Posterior vena cava (tissue), 2 donors: ENCODE results near the gene SMPX. TPM values are rescaled to one million over a fixed set of nuclear protein-coding genes. Genes with fewer than 3 reads are reported as not detected.

Experiments used
- DNase-seq: peaks from one replicate; pipeline ENCODE4 v3.0.0-alpha.2; 2020; ENCODE audit warnings: low spot score
- intact Hi-C, 2 donors: fragments of 100-400 bp; cut with DNase I; formaldehyde crosslinking; loops; one replicate each; pipeline versions ENCODE4 v1.14.1 to v1.14.2; 2022 to 2023
- total RNA-seq, 2 donors: library from RNA; stranded (reverse); fragmentation: NEBNext Ultra II Directional; extraction: Animal tissue kit (Norgen Biotek cat#: 25700); gene quantifications; one replicate each; pipeline ENCODE4 v1.2.1, GENCODE V29; 2021
- donor health status: DM: yes; HTN: yes; CAD: no.
- donor health status: DM: yes; HTN: yes; CAD: no.

Gene SMPX
- total RNA-seq, 2 donors from 2014 or later = not detected

DNA sequence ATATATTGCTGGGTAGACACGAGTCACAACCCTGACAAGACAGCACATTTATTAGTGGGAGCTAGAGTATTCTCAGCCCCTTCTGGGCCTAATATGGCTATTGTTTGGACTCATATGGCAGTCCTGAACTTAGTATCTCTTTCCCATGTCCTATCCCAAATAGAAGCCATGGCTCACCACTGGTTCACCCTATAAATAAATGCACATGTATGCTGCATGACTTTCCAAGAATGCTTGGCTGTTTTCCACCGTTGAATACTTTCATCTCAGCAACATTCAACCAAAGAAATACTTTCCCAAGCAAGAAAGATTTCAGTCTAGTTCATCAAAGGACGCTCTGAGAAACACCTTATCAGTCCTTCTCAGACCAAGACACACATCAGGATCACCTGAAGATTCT lies 36.7 kb downstream of the SMPX start:
- intact Hi-C loops = no loop called here
- DNase-seq = no peak

DNA sequence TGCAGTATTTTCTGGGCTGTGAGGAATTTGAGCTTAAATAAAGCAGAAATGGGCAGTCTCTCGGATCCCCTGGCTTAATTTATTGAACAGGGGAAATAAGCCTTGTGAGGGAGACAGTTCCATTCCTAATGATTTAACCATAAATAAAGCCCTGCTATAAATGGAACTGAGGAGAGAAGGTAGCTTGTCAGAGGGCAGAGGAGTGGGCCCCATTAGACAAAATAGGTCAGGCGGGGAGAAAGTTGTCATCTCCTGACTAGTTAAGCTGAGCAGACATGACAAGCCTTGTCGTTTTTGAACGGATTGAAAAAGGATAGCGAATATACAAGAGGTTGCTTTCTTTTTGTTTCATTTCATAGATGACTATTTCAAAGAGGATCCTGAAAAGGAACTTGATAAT lies 39.3 kb downstream of the SMPX start:
- intact Hi-C loops = no loop called here
- no peak for DNase-seq

DNA sequence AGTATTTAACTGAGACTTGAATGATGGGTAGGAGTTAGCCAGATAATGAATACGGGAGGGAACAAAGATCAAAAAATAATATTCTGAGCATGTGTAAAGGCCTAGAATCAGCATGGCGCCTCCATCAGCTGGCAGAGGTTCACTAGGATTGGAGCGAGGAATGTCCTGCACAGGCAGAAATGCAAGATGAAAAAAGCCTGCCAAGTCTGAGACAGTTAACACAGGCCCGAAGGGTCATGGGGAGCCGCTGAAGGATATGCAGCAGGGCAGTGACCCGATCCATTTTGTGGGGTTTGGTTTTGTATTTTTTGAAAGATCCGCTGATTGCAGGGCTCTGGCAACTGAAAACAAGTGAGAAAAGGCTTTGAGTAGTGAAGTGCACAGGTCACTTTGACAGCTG lies 40.1 kb downstream of the SMPX start:
- no peak for DNase-seq
- intact Hi-C loops = no loop called here

DNA sequence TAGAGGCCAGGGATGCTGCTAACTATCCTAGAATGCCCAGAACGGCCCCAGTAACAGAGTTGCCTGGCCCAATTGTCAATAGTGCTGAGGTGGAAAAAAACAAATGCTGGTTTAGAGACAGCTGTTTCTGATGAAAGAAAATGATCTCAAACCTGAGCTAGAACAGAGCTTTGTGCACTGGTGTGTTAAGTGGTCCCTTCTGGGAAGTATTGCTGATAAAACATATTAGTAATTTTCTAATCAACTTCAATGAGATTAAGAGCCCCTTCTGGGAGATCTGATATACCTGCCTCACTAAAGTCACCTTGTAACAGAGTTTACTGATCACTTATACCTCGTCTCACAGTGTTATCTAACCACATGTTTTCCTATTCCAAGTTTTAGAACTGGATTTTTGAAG lies 42.1 kb downstream of the SMPX start:
- intact Hi-C loops = no loop called here
- no peak for DNase-seq

DNA sequence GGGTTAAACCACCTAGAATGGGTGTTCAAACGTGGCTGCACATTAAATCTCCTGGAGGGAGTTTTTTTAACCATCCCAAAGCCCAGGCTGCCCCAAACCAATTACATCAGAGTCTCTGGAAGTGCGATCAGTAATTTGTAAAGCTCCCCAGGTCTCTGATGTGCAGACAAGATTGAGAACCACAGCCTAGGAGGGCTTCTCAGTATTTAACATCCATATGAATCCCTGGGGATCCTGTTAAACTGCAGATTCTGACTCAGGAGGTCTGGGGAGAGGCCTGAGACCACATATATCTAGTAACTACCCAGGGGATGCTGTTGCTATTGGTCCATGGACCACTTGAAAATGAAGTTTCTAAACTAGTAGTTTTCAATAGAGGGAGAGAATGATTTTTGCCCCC lies 42.6 kb downstream of the SMPX start:
- DNase-seq = no peak
- intact Hi-C loops = no loop called here

DNA sequence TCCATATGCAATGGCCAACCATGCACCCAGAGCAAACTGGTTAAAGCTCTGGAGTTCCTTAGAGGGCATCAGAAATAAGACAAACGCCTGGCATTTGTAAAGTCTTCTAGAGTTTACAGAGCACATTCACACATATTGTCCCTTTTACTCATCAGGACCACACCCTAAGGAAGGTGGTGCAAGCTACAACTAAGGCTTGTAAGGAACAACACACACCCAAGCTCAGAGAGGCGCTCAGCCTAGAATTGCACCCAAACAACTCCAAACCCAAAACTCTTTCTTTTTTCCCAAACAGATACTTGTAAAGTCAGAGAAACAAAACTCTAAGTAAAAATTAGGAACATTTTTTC lies 46.1 kb downstream of the SMPX start:
- DNase-seq = no peak
- intact Hi-C loops = no loop called here

DNA sequence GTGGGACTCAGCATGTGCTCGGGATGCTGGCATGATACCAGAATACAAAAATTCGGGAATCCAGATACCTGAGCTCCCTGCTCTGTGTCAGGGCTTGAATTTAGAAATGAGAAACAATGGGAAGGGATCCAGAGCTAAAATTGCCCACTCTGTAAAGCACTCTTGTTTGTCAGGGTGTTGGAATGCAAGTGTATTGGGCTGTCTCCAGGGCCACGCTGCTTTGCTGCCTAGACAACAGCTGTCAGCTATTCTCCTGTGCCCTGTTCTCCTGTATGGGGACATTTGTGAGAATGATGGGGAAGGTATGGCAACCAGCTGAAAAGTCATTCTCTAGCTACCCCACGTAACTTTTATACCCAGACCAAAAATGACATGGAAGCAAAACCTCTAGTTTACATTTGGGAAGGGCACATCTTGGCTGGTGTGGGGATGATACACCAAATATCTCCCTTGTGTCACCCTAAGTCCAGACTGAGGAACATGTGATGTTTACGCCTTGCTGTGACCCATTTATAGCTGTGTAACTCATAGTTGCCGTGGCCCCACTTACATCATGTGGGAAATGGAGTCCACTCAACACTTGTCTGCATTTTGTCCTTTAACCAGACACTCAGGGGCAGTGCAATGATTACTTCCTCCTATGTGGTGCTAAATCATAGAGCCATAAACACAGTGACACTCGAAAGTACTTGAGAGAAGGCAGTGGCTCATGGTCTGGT lies 46.6 kb downstream of the SMPX start:
- intact Hi-C loops = no loop called here
- no peak for DNase-seq

DNA sequence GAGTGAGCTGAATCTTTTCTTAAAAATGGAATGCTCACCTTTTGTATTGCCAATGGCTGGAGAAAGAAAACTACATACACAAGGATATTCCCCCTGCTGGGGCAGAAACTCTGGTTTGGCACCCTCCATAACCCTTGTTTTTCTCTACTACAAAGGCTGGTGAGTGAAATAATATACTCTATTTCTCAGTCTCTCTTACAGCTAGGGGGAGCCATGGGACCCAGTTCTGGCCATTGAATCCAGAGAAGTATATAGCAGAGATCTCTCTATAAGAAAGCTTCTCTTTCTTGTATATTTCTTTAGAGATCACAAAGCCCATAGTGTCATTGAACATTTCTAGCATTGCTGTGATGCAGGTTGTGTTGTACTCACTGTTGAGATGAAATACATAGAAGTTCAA lies 49.8 kb downstream of the SMPX start:
- DNase-seq = no peak
- intact Hi-C loops = no loop called here

DNA sequence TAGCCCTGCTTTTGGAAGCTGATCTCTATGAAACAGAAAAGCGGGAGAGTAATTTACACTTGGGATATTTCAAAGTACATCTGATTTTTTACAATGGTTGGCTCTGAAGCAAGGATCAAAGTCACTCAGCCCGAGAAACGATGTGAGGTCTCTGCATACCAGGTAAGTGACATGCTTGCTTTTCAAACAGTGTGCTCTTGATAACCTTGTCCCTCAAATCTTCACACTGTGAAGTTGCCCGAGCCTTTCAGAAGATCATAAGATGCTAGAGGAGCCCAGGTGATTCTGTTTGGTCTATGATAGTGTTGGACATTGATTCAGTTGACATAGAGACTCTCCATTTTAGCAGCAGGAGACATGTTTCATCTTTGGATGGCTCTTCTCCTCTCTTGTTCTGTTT lies 52.7 kb downstream of the SMPX start:
- intact Hi-C loops = no loop called here
- no peak for DNase-seq

DNA sequence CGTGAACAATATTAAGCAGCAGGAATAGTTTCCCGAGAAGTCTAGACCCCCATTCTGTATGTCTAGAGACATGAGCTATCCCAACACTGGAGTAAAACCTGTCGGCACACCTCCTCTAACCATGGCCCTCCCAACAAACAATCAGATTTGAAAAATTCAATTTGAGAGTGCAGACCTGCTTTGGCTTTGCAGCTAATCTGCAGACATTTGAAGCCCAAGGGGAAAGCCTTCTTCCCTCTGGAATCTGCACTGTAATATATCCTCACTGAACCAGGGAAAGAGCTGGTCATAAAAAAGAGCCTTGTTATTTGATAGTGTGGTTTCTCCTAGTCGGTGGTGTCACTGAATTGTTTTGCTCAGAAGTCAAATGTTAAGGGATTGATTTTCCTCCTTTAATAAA lies 55.2 kb downstream of the SMPX start:
- no peak for DNase-seq
- intact Hi-C loops = no loop called here

DNA sequence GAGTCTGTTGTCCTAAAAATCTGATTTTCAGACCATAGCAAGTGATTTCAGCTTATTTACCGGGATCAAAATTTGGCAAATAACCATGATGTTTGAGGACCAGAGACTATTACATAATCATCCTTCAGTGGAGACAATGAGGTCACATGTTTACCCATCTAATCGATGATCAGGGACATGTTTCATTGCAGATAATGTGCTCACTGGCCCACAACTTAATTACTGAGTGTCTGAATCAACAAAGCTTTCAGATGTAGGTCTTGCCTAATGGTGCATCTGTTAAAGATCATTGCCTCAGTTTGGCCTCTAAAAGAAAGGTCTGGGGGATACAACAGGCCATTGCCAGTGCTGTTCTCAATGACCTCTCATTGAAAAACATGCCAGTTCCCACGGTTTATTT lies 56.9 kb downstream of the SMPX start:
- intact Hi-C loops = no loop called here
- DNase-seq = no peak

DNA sequence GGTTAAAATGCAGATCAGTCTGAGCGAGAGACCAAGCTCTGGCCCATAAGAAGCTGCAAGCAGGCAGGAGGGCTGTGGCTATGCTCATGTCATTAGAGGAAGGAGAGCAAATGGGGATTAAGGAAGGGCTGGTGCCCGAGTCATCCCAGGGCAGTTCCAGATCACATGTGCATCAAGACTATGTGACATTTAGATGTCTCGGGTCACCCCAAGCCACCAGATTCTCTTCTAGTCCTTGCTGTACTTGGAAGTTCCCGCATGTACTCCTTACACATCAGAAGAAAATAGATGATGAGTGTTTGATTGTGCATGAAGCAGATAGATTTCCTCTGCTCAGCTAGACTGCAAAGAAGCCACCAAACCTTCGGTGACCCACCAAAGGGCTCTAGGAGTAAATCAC lies 57.6 kb downstream of the SMPX start:
- intact Hi-C loops = no loop called here
- DNase-seq = no peak

DNA sequence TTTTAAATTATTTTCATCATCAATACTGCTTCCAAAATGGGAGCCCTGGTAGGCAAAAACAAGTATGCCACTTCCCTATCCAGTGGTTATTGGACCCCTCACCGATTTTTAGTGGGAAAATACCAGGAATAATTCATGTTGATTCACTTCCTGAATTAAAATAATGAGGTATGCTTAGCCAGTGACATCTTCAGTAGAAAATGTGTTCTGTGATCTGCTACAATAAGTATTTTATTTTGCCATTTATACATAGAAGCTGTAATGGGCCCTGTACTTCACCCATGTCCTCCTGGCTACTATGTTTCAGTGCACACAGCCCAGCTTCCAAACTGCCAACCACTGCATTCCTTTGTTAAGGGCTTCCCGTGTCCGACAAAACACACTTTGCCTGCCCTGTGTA lies 58.8 kb downstream of the SMPX start:
- intact Hi-C loops = no loop called here
- DNase-seq = no peak

DNA sequence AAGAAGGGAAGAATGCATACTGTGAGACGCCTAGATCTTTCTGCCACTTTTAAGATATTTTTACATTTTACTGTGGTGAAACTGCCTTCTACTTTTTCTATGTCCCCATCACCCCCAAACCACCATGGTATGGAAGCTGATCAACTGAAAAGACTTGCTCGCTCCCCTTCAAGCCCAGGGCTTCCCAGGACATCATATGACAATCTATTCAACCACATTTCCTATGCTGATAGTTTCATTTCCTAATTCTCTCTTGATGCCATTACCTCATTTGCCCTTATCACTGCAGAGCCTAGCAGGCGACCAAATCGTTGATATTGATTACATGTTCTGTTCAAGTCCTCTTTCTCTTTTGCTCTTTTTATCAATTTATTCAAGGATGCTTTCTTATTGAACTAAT lies 59.6 kb downstream of the SMPX start:
- no peak for DNase-seq

DNA sequence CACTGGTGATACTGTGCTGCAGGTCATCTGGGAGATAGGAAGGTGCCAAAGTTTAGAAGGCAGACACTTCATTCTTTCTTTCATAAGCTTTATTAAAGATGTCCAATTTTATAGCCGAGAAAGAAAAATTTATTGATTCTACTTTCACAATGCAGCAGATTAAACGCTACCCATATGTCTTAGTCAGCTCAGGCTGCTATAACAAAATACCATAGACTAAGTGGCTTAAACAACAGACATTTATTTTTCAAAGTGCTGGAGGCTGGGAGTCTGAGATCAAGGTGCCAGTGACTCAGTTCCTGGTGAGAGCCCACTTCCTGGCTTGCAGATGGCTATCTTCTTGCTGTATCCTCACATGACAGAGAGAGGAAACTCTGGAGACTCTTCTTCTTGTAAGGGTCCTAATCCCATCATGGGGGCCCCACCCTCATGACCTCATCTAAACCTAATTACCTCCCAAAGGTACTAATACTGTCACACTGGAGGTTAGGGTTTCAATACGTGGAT lies 66.4 kb downstream of the SMPX start:
- intact Hi-C loops = no loop called here
- DNase-seq = no peak

More for the DNA sequence above, 59.6 kb downstream of the SMPX start:
- intact Hi-C loops = no loop called here

DNA sequence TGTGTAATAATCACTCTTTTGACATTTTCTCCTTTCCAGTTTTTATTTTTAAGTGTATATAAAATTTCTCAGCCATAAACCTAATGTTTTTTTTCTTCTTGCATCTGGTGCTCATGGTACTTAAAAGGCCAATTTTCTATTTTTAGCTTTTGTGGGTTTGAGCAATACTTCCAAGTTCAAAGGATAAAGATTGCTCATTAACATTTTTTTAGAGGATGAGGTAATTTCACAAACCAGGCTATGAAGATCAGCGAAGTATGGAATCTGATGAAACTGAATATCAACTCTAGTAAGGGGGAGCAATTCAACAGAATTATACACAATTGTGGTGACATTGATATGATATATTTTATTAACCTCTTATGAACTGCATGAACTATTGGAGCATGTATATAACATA lies 74.0 kb downstream of the SMPX start:
- DNase-seq = no peak
- intact Hi-C loops = no loop called here

DNA sequence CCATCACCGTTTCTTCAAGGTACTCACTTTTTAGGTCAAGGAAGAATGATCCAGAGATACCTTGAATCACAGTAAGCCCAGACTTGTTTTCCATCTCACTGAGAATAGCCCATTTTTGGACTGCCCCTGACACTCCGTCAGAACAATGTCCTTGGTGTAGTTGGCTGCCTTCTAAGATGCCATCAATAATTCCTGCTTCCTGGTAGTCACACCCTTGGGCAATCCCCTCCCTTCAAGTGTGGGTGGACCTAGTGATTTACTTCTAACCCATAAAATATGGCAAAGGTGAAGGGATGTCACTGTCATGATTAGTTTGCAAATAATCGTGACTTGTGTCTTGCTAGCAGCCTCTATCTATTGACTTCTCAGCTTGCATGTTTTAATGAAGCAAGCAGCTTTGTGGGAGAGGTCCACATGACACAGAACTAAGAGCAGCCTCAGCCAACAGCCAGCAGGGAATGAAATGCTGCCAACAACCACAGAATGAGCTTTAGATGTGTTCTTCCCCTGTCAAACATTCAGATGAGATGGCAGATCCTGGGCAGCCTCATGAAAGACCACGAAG lies 79.8 kb downstream of the SMPX start:
- intact Hi-C loops = no loop called here
- DNase-seq = no peak

DNA sequence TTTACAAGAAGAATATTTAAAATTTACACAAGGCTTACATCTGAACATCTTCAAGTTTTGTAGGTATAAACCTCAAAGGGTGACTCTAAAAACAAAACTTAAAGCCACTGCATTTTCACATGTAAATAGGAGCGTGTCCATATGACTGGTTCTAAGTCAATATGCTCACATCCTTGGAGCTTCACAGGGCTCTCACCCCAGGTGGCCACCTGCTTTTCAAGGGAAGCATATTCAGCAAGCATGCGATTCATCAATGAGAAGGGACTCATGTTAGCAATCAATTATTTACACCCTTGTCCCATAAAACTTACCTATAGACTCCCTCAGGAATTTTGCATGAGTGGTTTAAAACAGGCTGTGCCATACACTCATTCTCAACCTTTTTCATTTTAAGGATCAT lies 82.0 kb downstream of the SMPX start:
- intact Hi-C loops = no loop called here
- no peak for DNase-seq

DNA sequence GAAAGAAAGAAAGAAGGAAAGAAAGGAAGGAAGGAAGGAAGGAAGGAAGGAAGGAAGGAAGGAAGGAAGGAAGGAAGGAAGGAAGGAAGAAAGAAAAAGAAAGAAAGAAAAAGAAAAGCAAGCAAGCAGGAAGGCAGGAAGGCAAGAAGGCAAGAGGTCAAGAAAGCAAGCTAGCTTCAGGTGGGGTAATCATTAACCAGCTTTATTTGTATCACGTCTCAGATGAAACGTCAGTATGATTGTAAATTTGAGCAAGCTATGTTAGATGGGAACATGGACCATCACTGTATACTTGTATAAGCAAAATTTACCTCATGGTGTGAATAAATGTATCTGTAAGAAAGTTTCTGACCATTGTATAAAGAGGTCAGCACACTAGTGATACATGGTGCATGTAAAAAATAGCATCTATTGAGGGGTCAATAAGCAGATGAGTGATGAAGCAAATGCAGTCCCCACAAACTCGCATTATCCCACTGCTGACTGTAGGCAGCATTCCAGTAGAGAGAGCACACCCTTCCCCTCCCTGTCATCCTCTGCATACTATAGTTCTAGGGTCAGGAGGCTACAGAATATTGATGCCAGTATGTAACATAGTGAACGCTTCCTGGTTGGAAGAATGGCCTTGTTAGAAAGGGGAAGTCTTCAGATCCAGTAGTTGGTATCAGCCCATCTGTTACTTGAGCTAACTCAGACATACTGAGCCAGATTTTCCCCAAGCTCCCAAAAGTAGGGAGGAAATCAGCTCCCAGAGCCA lies 83.3 kb downstream of the SMPX start:
- DNase-seq = no peak
- intact Hi-C loops = no loop called here

DNA sequence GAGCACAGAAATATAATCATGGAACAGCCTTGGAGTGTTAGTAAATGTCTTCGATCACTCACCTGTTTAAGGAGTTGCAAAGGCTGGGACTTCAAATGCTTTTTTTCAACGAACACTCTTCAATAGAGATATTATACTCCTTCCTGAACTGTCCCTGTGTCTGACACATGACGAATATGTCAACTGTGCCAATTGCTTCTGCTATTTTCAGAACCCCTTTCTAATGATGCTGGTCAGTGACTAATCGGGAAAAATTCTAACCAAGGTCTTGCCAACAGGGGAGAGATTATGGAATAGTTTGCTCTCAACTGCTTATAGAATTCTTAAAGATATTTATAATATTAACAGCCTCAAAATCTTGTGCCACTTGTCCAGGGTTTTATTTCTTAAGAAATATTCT lies 91.2 kb downstream of the SMPX start:
- no peak for DNase-seq
- intact Hi-C loops = no loop called here

DNA sequence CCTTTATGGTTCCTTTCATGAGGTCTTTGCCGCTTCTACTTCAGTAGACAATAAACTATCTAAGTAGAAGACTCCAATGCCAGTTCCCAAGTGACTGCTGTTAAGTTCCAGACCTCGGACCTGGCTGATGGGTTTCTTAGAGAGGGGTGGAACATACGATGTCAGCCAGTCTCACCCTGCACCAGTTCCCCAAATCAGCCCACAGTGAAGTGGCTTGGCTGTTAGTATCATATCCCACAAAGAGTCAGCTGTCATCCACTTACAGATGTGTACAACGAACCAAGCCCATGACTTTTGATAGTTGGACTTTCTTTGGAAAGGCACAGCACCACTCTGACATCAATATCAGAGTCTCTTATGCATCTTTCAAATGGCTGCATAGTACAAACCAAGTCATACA lies 91.7 kb downstream of the SMPX start:
- no peak for DNase-seq
- intact Hi-C loops = no loop called here
